DOHH2 (cell line): ENCODE data around the gene PTPRN2.

Experiments
- H3F3A ChIP-seq: fragments of 200-600 bp; sonication (generic), shearing (Covaris generic); 2 replicates; pipeline ENCODE4 v1.6.0; 2016; ENCODE audit warnings: antibody characterized with exemption, mild to moderate bottlenecking; ENCODE audit not compliant: control insufficient read depth, insufficient read depth
- H3K27ac ChIP-seq: fragments of 200-600 bp; sonication (generic); 2 replicates; pipeline ENCODE4 v1.5.1; 2014; ENCODE audit warnings: low read depth, mild to moderate bottlenecking, low read length, moderate library complexity
- H3K27me3 ChIP-seq: fragments of 200-600 bp; sonication (generic); 2 replicates; pipeline ENCODE4 v1.6.1; 2014; ENCODE audit warnings: mild to moderate bottlenecking, low read length, mixed read lengths; ENCODE audit not compliant: control insufficient read depth
- H3K36me3 ChIP-seq: fragments of 200-600 bp; sonication (generic); 2 replicates; pipeline ENCODE4 v1.6.1; 2014; ENCODE audit warnings: mild to moderate bottlenecking, low read length, moderate library complexity, mixed read lengths; ENCODE audit not compliant: control insufficient read depth
- H3K4me1 ChIP-seq: fragments of 200-600 bp; sonication (generic); 2 replicates; pipeline ENCODE4 v1.6.1; 2014; ENCODE audit warnings: mild to moderate bottlenecking, low read length, mixed read lengths; ENCODE audit not compliant: control insufficient read depth
- H3K4me2 ChIP-seq: fragments of 200-600 bp; sonication (generic); 2 replicates; pipeline ENCODE4 v1.6.0; 2014; ENCODE audit warnings: mild to moderate bottlenecking, low read length, moderate library complexity
- H3K4me3 ChIP-seq: fragments of 200-600 bp; sonication (generic); 2 replicates; pipeline ENCODE4 v1.5.1; 2014; ENCODE audit warnings: mild to moderate bottlenecking, low read length, mixed read lengths
- H3K79me2 ChIP-seq: fragments of 200-600 bp; sonication (generic); 2 replicates; pipeline ENCODE4 v1.6.1; 2014; ENCODE audit warnings: mild to moderate bottlenecking, low read length, mixed read lengths; ENCODE audit not compliant: control insufficient read depth
- H3K9me2 ChIP-seq: fragments of 200-600 bp; sonication (generic); replicated peaks from 2 replicates; pipeline ENCODE4 v1.6.1; 2014; ENCODE audit warnings: mild to moderate bottlenecking, low read length, mixed read lengths; ENCODE audit not compliant: control insufficient read depth
- H3K9me3 ChIP-seq: fragments of 200-600 bp; sonication (generic); 2 replicates; pipeline ENCODE4 v1.6.1; 2014; ENCODE audit warnings: antibody characterized with exemption, low read length, mixed read lengths; ENCODE audit not compliant: control insufficient read depth, insufficient read depth
- H4K20me1 ChIP-seq: fragments of 200-600 bp; sonication (generic); 2 replicates; pipeline ENCODE4 v1.6.0; 2014; ENCODE audit warnings: low read depth, mild to moderate bottlenecking, antibody characterized with exemption, low read length, moderate library complexity; ENCODE audit not compliant: control insufficient read depth, insufficient read depth
- EZH2phosphoT487 ChIP-seq: fragments of 200-600 bp; sonication (generic); IDR thresholded peaks from 2 replicates; pipeline ENCODE4 v1.6.1; 2017; ENCODE audit warnings: borderline replicate concordance, mild to moderate bottlenecking, antibody characterized with exemption, low read length, moderate library complexity, mixed read lengths
- TF ChIP-seq, protein P1 (sequence below): fragments of 200-600 bp; sonication (generic); IDR thresholded peaks from one replicate; pipeline ENCODE4 v1.5.1; 2014; ENCODE audit warnings: antibody characterized with exemption, mild to moderate bottlenecking, low read depth, low read length; ENCODE audit not compliant: poor library complexity, severe bottlenecking

PTPRN2 gene

DNA sequence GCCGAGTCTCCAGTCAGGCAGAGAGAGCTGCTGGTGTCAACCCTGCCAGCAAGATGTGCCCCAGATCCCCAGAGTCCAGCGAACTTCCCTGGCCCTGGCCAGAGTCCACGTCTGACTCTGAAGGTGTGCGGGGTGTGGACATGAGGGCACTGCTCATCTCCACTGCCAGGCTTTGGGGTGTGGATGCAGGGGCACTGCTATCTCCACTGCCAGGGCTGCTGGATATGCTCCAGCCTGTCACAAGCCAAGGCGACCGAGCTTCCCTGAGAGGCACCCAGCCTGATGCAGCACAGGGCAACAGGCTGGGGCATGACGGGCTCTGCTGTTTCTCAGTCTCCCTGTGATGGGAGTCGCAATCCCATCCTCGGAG is 596.8 kb downstream of the PTPRN2 start:
- Histone ChIP-seq H3K9me3 (peaks cover 10% of the 10 kb centered on the region; the same call in 1 of the 2 replicates), H3K27ac (no peak overlapping the region)
- TF ChIP-seq, protein P1, sequence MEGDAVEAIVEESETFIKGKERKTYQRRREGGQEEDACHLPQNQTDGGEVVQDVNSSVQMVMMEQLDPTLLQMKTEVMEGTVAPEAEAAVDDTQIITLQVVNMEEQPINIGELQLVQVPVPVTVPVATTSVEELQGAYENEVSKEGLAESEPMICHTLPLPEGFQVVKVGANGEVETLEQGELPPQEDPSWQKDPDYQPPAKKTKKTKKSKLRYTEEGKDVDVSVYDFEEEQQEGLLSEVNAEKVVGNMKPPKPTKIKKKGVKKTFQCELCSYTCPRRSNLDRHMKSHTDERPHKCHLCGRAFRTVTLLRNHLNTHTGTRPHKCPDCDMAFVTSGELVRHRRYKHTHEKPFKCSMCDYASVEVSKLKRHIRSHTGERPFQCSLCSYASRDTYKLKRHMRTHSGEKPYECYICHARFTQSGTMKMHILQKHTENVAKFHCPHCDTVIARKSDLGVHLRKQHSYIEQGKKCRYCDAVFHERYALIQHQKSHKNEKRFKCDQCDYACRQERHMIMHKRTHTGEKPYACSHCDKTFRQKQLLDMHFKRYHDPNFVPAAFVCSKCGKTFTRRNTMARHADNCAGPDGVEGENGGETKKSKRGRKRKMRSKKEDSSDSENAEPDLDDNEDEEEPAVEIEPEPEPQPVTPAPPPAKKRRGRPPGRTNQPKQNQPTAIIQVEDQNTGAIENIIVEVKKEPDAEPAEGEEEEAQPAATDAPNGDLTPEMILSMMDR = no peak
- no peak for TF ChIP-seq EZH2phosphoT487

DNA sequence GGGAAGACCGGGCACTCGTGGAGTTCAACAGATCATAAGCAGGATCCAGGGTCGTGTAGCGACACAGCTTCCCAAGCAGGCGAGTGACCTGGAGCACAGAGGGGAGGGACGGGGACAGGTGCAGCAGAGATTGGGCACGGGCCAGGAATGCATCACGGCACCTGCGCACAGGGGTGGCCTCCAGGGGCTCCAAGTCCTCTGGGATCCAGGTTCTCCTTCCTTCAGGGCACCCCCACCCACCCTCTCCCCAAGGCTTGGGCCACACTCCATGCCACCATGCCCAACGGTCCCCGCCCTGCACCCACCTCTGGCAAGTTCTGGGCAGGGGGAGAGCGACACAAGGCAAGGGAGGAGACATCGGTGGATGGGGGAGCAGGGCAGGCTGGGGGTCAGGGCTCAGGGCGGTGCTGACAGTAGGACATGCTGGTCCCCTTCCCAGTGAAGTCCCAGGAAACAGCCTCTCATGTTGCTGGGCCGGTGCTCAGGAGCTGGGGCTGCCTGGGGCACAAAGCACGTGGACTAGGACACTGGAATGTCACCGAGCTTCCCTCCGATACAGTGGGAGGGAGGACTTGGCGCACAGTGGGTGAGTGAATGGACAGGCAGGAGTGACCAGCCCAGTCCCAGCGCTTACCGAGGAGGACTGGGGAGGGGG is 597.3 kb downstream of the PTPRN2 start:
- Histone ChIP-seq H3K4me3 (no peak overlapping the region), H3K4me1 (no peaks in the 10 kb centered on the region)

More for the DNA sequence above, 596.8 kb downstream of the PTPRN2 start:
- Histone ChIP-seq H4K20me1 (no peaks in the 10 kb centered on the region), H3K36me3 (no peaks in the 10 kb centered on the region), H3K79me2 (no peaks in the 10 kb centered on the region), H3K4me2 (no peak overlapping the region), H3F3A (no peaks in the 10 kb centered on the region), H3K4me1 (no peaks in the 10 kb centered on the region), H3K27me3 (no peaks in the 10 kb centered on the region), H3K9me2 (no peaks in the 10 kb centered on the region), H3K4me3 (no peak overlapping the region)

DNA sequence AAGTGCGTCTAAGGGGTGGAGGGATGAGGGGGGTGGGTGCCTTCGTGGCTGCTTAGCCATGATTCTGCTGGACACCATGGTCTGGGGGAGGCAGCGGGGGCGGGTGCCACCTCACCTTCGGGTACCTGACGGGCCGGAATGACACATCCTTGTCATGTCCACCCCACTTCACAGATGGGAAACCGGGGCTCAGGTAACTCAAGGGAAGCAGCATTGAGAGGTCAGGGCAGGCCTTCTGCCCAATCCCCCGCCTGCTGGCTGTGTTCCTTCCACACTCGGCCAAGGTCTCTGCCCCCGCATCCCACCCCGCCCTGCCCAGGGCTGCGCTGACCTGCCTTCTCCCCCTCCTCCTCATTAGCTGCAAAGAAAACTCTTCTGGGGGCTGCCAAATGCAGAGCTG is 598.0 kb downstream of the PTPRN2 start:
- H3K4me2 ChIP-seq = no peak overlapping the region
- H3K36me3 ChIP-seq = no peaks in the 10 kb centered on the region
- H4K20me1 ChIP-seq = no peaks in the 10 kb centered on the region
- H3F3A ChIP-seq = no peaks in the 10 kb centered on the region
- H3K27me3 ChIP-seq = no peaks in the 10 kb centered on the region
- no peak overlapping the region for H3K27ac ChIP-seq
- H3K9me2 ChIP-seq = no peaks in the 10 kb centered on the region
- TF ChIP-seq, protein P1 = no peak
- no peak for TF ChIP-seq EZH2phosphoT487
- H3K4me1 ChIP-seq = no peaks in the 10 kb centered on the region
- H3K9me3 ChIP-seq = peaks cover 6% of the 10 kb centered on the region; the same call in 1 of the 2 replicates
- no peak overlapping the region for H3K4me3 ChIP-seq
- no peaks in the 10 kb centered on the region for H3K79me2 ChIP-seq

More for the DNA sequence above, 597.3 kb downstream of the PTPRN2 start:
- Histone ChIP-seq H3K27me3 (no peaks in the 10 kb centered on the region), H3K27ac (no peak overlapping the region), H3K9me2 (no peaks in the 10 kb centered on the region), H4K20me1 (no peaks in the 10 kb centered on the region), H3K79me2 (no peaks in the 10 kb centered on the region), H3K9me3 (peaks cover 5% of the 10 kb centered on the region; the same call in 1 of the 2 replicates), H3F3A (no peaks in the 10 kb centered on the region), H3K36me3 (no peaks in the 10 kb centered on the region), H3K4me2 (no peak overlapping the region)
- TF ChIP-seq EZH2phosphoT487 = no peak
- TF ChIP-seq, protein P1 = no peak
